Activated naive CD8-positive, alpha-beta T cell treated with anti-CD3 and anti-CD28 coated beads for 36 hours (primary cell): Measurements from ENCODE around the gene CMTM7. TPM values are rescaled to one million over a fixed set of nuclear protein-coding genes. Genes with fewer than 3 reads are reported as not detected.
A peak's percentile ranks its signal among the peaks of the same experiment; 100 is the strongest.

ENCODE experiments used
- DNase-seq: peaks from one replicate; pipeline ENCODE4 v3.0.0; 2021
- H3K27ac Mint-ChIP-seq: one replicate; pipeline ENCODE4 v1.8.0; 2022; ENCODE audit warnings: mild to moderate bottlenecking, moderate library complexity, mixed read lengths
- H3K27me3 Mint-ChIP-seq: one replicate; pipeline ENCODE4 v1.8.0; 2022; ENCODE audit warnings: mild to moderate bottlenecking, mixed read lengths
- H3K36me3 Mint-ChIP-seq: one replicate; pipeline ENCODE4 v1.8.0; 2021; ENCODE audit warnings: mild to moderate bottlenecking, mixed read lengths
- H3K4me1 Mint-ChIP-seq: one replicate; pipeline ENCODE4 v1.8.0; 2021; ENCODE audit warnings: mixed read lengths
- H3K4me3 Mint-ChIP-seq: one replicate; pipeline ENCODE4 v1.8.0; 2022; ENCODE audit warnings: mild to moderate bottlenecking, moderate library complexity, mixed read lengths
- H3K9me3 Mint-ChIP-seq: one replicate; pipeline ENCODE4 v1.8.0; 2022; ENCODE audit warnings: mixed read lengths
- total RNA-seq, 2 experiments: library from RNA; stranded (reverse); gene quantifications; one replicate each; pipeline ENCODE4 v1.2.3, GENCODE V29; 2021

Gene CMTM7
- total RNA-seq, 2 experiments from 2014 or later = 39.2 to 39.8 TPM

- no peak for DNase-seq
- Mint-ChIP-seq H3K9me3 (no peaks in the 10 kb centered on the region), H3K4me3 (no peak overlapping the region), H3K27me3 (no peaks in the 10 kb centered on the region), H3K27ac (no peak overlapping the region), H3K36me3 (peaks cover 20% of the 10 kb centered on the region), H3K4me1 (peaks cover 14% of the 10 kb centered on the region)
Observed at GRCh38 chr3:32492684-32493436, 101.2 kb downstream of the CMTM7 start.

- DNase-seq = no peak
- no peak overlapping the region for H3K4me3 Mint-ChIP-seq
- H3K27ac Mint-ChIP-seq = no peak overlapping the region
- H3K9me3 Mint-ChIP-seq = no peaks in the 10 kb centered on the region
- no peaks in the 10 kb centered on the region for H3K27me3 Mint-ChIP-seq
- peaks cover 15% of the 10 kb centered on the region for H3K4me1 Mint-ChIP-seq
- H3K36me3 Mint-ChIP-seq = peaks cover 14% of the 10 kb centered on the region
Observed at GRCh38 chr3:32493437-32494414, 102.1 kb downstream of the CMTM7 start.

GRCh38 chr3:32495085-32495484 is 103.4 kb downstream of the CMTM7 start:
- H3K4me3 Mint-ChIP-seq = no peak overlapping the region
- no peaks in the 10 kb centered on the region for H3K27me3 Mint-ChIP-seq
- DNase-seq = no peak
- peaks cover 12% of the 10 kb centered on the region for H3K36me3 Mint-ChIP-seq
- peaks cover 23% of the 10 kb centered on the region for H3K4me1 Mint-ChIP-seq
- no peaks in the 10 kb centered on the region for H3K9me3 Mint-ChIP-seq
- H3K27ac Mint-ChIP-seq = no peak overlapping the region

GRCh38 chr3:32495609-32496008 is 104.0 kb downstream of the CMTM7 start:
- Mint-ChIP-seq H3K27me3 (no peaks in the 10 kb centered on the region), H3K36me3 (peaks cover 12% of the 10 kb centered on the region), H3K4me1 (peaks cover 28% of the 10 kb centered on the region), H3K9me3 (no peaks in the 10 kb centered on the region), H3K27ac (no peak overlapping the region), H3K4me3 (no peak overlapping the region)
- DNase-seq = no peak

- H3K27ac Mint-ChIP-seq = no peak overlapping the region
- no peaks in the 10 kb centered on the region for H3K9me3 Mint-ChIP-seq
- no peaks in the 10 kb centered on the region for H3K27me3 Mint-ChIP-seq
- no peak for DNase-seq
- peaks cover 39% of the 10 kb centered on the region for H3K4me1 Mint-ChIP-seq
- H3K36me3 Mint-ChIP-seq = peaks cover 12% of the 10 kb centered on the region
- no peak overlapping the region for H3K4me3 Mint-ChIP-seq
Observed at GRCh38 chr3:32498252-32498651, 106.6 kb downstream of the CMTM7 start.

- no peaks in the 10 kb centered on the region for H3K27me3 Mint-ChIP-seq
- DNase-seq = no peak
- H3K4me3 Mint-ChIP-seq = no peak overlapping the region
- peaks cover 39% of the 10 kb centered on the region for H3K4me1 Mint-ChIP-seq
- no peak overlapping the region for H3K27ac Mint-ChIP-seq
- H3K36me3 Mint-ChIP-seq = peaks cover 12% of the 10 kb centered on the region
- no peaks in the 10 kb centered on the region for H3K9me3 Mint-ChIP-seq
Observed at GRCh38 chr3:32498992-32499391, 107.3 kb downstream of the CMTM7 start.

GRCh38 chr3:32499585-32499984 is 107.9 kb downstream of the CMTM7 start:
- peaks cover 12% of the 10 kb centered on the region for H3K36me3 Mint-ChIP-seq
- H3K9me3 Mint-ChIP-seq = no peaks in the 10 kb centered on the region
- no peak overlapping the region for H3K27ac Mint-ChIP-seq
- no peaks in the 10 kb centered on the region for H3K27me3 Mint-ChIP-seq
- no peak overlapping the region for H3K4me3 Mint-ChIP-seq
- DNase-seq = no peak
- H3K4me1 Mint-ChIP-seq = peaks cover 39% of the 10 kb centered on the region

GRCh38 chr3:32500231-32500630 is 108.6 kb downstream of the CMTM7 start:
- H3K4me1 Mint-ChIP-seq = peaks cover 36% of the 10 kb centered on the region

GRCh38 chr3:32500880-32501782 is 109.5 kb downstream of the CMTM7 start:
- peak overlapping the region; percentile 74 for H3K27ac Mint-ChIP-seq
- H3K4me1 Mint-ChIP-seq = peaks cover 32% of the 10 kb centered on the region

More at GRCh38 chr3:32500231-32500630, 108.6 kb downstream of the CMTM7 start:
- H3K27ac Mint-ChIP-seq = no peak overlapping the region
- no peaks in the 10 kb centered on the region for H3K9me3 Mint-ChIP-seq
- H3K36me3 Mint-ChIP-seq = peaks cover 12% of the 10 kb centered on the region
- no peaks in the 10 kb centered on the region for H3K27me3 Mint-ChIP-seq
- no peak for DNase-seq
- no peak overlapping the region for H3K4me3 Mint-ChIP-seq

GRCh38 chr3:32501783-32502117 is 110.1 kb downstream of the CMTM7 start:
- peak overlapping the region; percentile 98 for H3K4me3 Mint-ChIP-seq
- H3K9me3 Mint-ChIP-seq = no peaks in the 10 kb centered on the region
- DNase-seq = no peak
- H3K4me1 Mint-ChIP-seq = peaks cover 29% of the 10 kb centered on the region
- H3K36me3 Mint-ChIP-seq = peaks cover 4% of the 10 kb centered on the region
- H3K27me3 Mint-ChIP-seq = no peaks in the 10 kb centered on the region
- H3K27ac Mint-ChIP-seq = peak overlapping the region; percentile 84

More at GRCh38 chr3:32500880-32501782, 109.5 kb downstream of the CMTM7 start:
- Mint-ChIP-seq H3K27me3 (no peaks in the 10 kb centered on the region), H3K9me3 (no peaks in the 10 kb centered on the region), H3K36me3 (peaks cover 9% of the 10 kb centered on the region), H3K4me3 (peak overlapping the region; percentile 98)
- DNase-seq = no peak

GRCh38 chr3:32502118-32502945 is 110.7 kb downstream of the CMTM7 start, which contains the start of gene CMTM6:
Gene CMTM6 (minus strand): TSS chr3:32502852. CDS start chr3:32502745, 107 bp downstream.
- Mint-ChIP-seq H3K27ac (peak within 1 kb of the TSS; percentile 84), H3K36me3 (peaks cover 3% of the 10 kb centered on the region)
- DNase-seq = peak; percentile 77

GRCh38 chr3:32502946-32503286 is 111.3 kb downstream of the CMTM7 start:
- DNase-seq = no peak
- Mint-ChIP-seq H3K36me3 (peaks cover 3% of the 10 kb centered on the region), H3K4me3 (peak overlapping the region; percentile 98), H3K9me3 (no peaks in the 10 kb centered on the region), H3K27me3 (no peaks in the 10 kb centered on the region), H3K27ac (peak overlapping the region; percentile 82), H3K4me1 (peaks cover 26% of the 10 kb centered on the region)

More at GRCh38 chr3:32502118-32502945, 110.7 kb downstream of the CMTM7 start, which contains the start of gene CMTM6:
- H3K4me3 Mint-ChIP-seq = peak within 1 kb of the TSS; percentile 98
- H3K9me3 Mint-ChIP-seq = no peaks in the 10 kb centered on the region
- no peaks in the 10 kb centered on the region for H3K27me3 Mint-ChIP-seq
- peaks cover 28% of the 10 kb centered on the region for H3K4me1 Mint-ChIP-seq
